HEK293 (cell line): Measurements from ENCODE around the gene KDM4B.

Experiments used
- CTCF ChIA-PET: fragments of 350-600 bp; formaldehyde crosslinking; extraction: SDS; loops from one replicate; lab custom pipeline; 2021; ENCODE audit warnings: antibody characterized with exemption; lab: Yijun Ruan, JAX
- POLR2A ChIA-PET: fragments of 300-600 bp; formaldehyde crosslinking; extraction: SDS; loops from one replicate; lab custom pipeline; 2020; ENCODE audit warnings: antibody characterized with exemption, inconsistent platforms; lab: Yijun Ruan, JAX
- H3K27ac ChIP-seq: fragments of 200-500 bp; sonication (Bioruptor generic); 2 replicates; pipeline ENCODE4 v1.5.1; 2014; ENCODE audit warnings: low read depth, low read length, control low read depth, inconsistent platforms; ENCODE audit errors: extremely low read depth
- H3K36me3 ChIP-seq, 2 experiments: fragments of 200-500 bp in 1 of 2; sonication (Bioruptor generic) in 1 of 2; 1 replicate in 1 of 2; 2 replicates in 1 of 2; pipeline ENCODE4 v1.5.1; 2014 to 2017; ENCODE audit warnings: inconsistent platforms in 2 of 2, low read length in 2 of 2; ENCODE audit not compliant: control insufficient read depth in 2 of 2, insufficient read depth in 1 of 2
- H3K4me1 ChIP-seq: fragments of 200-500 bp; sonication (Bioruptor generic); 2 replicates; pipeline ENCODE4 v1.5.1; 2014; ENCODE audit warnings: mild to moderate bottlenecking, low read length, inconsistent platforms; ENCODE audit not compliant: control insufficient read depth, insufficient read depth
- H3K4me3 ChIP-seq: 2 replicates; pipeline ENCODE4 v1.5.1; 2011; ENCODE audit warnings: low read depth, mild to moderate bottlenecking, control low read depth, low read length, moderate library complexity
- H3K9me3 ChIP-seq: fragments of 200-500 bp; sonication (Bioruptor generic); 2 replicates; pipeline ENCODE4 v1.5.1; 2014; ENCODE audit warnings: low read depth, low read length, inconsistent platforms; ENCODE audit not compliant: control insufficient read depth, insufficient read depth
- IKZF3 ChIP-seq: fragments of 450-650 bp; IDR thresholded peaks from 2 replicates; pipeline ENCODE4 v1.5.0; 2018; ENCODE audit warnings: missing biosample characterization, mild to moderate bottlenecking, missing genetic modification characterization, moderate library complexity
- INSM2 ChIP-seq: fragments of 450-650 bp; formaldehyde crosslinking; IDR thresholded peaks from 2 replicates; pipeline ENCODE4 v1.5.1; 2016; ENCODE audit warnings: missing biosample characterization, missing genetic modification characterization
- MEIS1 ChIP-seq: sonication (generic); formaldehyde crosslinking; IDR thresholded peaks from 2 replicates; pipeline ENCODE4 v1.8.1; 2022; ENCODE audit warnings: missing genetic modification reagents, mild to moderate bottlenecking, borderline replicate concordance
- SCRT1 ChIP-seq: fragments of 450-650 bp; formaldehyde crosslinking; IDR thresholded peaks from 2 replicates; pipeline ENCODE4 v1.5.1; 2016; ENCODE audit warnings: missing biosample characterization, missing genetic modification characterization, borderline replicate concordance
- ZBTB20 ChIP-seq: fragments of 450-650 bp; formaldehyde crosslinking; IDR thresholded peaks from 2 replicates; pipeline ENCODE4 v1.5.1; 2016; ENCODE audit warnings: missing biosample characterization, missing genetic modification characterization
- ZBTB49 ChIP-seq: fragments of 450-650 bp; formaldehyde crosslinking; IDR thresholded peaks from 2 replicates; pipeline ENCODE4 v1.5.1; 2016; ENCODE audit warnings: missing biosample characterization, missing genetic modification characterization, low read depth
- ZBTB6 ChIP-seq: fragments of 450-650 bp; formaldehyde crosslinking; IDR thresholded peaks from 2 replicates; pipeline ENCODE4 v1.5.1; 2017; ENCODE audit warnings: missing biosample characterization, missing genetic modification characterization
- ZEB2 ChIP-seq: fragments of 450-650 bp; formaldehyde crosslinking; IDR thresholded peaks from 2 replicates; pipeline ENCODE4 v1.5.1; 2016; ENCODE audit warnings: missing biosample characterization, missing genetic modification characterization
- ZFP69B ChIP-seq: fragments of 450-650 bp; formaldehyde crosslinking; IDR thresholded peaks from 2 replicates; pipeline ENCODE4 v1.5.1; 2016; ENCODE audit warnings: missing biosample characterization, missing genetic modification characterization
- ZNF10 ChIP-seq: fragments of 450-650 bp; formaldehyde crosslinking; IDR thresholded peaks from 2 replicates; pipeline ENCODE4 v1.5.1; 2017; ENCODE audit warnings: missing biosample characterization, missing genetic modification characterization
- ZNF114 ChIP-seq: fragments of 450-650 bp; formaldehyde crosslinking; IDR thresholded peaks from 2 replicates; pipeline ENCODE4 v1.5.0; 2017; ENCODE audit warnings: missing biosample characterization, missing genetic modification characterization
- ZNF19 ChIP-seq: fragments of 450-650 bp; formaldehyde crosslinking; IDR thresholded peaks from 2 replicates; pipeline ENCODE4; 2016; ENCODE audit warnings: missing biosample characterization, missing genetic modification characterization, low read depth
- ZNF2 ChIP-seq: fragments of 450-650 bp; formaldehyde crosslinking; IDR thresholded peaks from 2 replicates; pipeline ENCODE4 v1.5.1; 2016; ENCODE audit warnings: missing biosample characterization, missing genetic modification characterization
- ZNF266 ChIP-seq: fragments of 450-650 bp; formaldehyde crosslinking; IDR thresholded peaks from 2 replicates; pipeline ENCODE4 v1.5.1; 2016; ENCODE audit warnings: missing biosample characterization, missing genetic modification characterization, low read depth
- ZNF335 ChIP-seq: fragments of 450-650 bp; formaldehyde crosslinking; conservative IDR thresholded peaks from 2 replicates; pipeline ENCODE4 v1.5.1; 2016; ENCODE audit warnings: missing biosample characterization, missing genetic modification characterization
- ZNF510 ChIP-seq: fragments of 450-650 bp; formaldehyde crosslinking; IDR thresholded peaks from 2 replicates; pipeline ENCODE4 v1.5.1; 2018; ENCODE audit warnings: mild to moderate bottlenecking, missing genetic modification characterization, missing biosample characterization; ENCODE audit not compliant: insufficient replicate concordance
- ZNF555 ChIP-seq: fragments of 450-650 bp; formaldehyde crosslinking; conservative IDR thresholded peaks from 2 replicates; pipeline ENCODE4 v1.5.1; 2017; ENCODE audit warnings: missing biosample characterization, mild to moderate bottlenecking, missing genetic modification characterization, inconsistent platforms
- ZNF558 ChIP-seq: fragments of 450-650 bp; formaldehyde crosslinking; IDR thresholded peaks from 2 replicates; pipeline ENCODE4 v1.5.1; 2016; ENCODE audit warnings: missing biosample characterization, missing genetic modification characterization
- ZNF629 ChIP-seq: fragments of 450-650 bp; formaldehyde crosslinking; IDR thresholded peaks from 2 replicates; pipeline ENCODE4 v1.5.1; 2017; ENCODE audit warnings: missing biosample characterization, missing genetic modification characterization
- ZNF639 ChIP-seq: fragments of 450-650 bp; formaldehyde crosslinking; IDR thresholded peaks from 2 replicates; pipeline ENCODE4 v1.5.1; 2016; ENCODE audit warnings: missing biosample characterization, missing genetic modification characterization
- ZNF658 ChIP-seq: fragments of 450-650 bp; formaldehyde crosslinking; IDR thresholded peaks from 2 replicates; pipeline ENCODE4; 2016; ENCODE audit warnings: missing biosample characterization, missing genetic modification characterization
- ZNF701 ChIP-seq: fragments of 450-650 bp; formaldehyde crosslinking; IDR thresholded peaks from 2 replicates; pipeline ENCODE4 v1.5.1; 2016; ENCODE audit warnings: missing biosample characterization, missing genetic modification characterization
- ZNF707 ChIP-seq: fragments of 450-650 bp; formaldehyde crosslinking; IDR thresholded peaks from 2 replicates; pipeline ENCODE4 v1.5.1; 2016; ENCODE audit warnings: missing biosample characterization, missing genetic modification characterization
- ZSCAN5A ChIP-seq: fragments of 450-650 bp; formaldehyde crosslinking; IDR thresholded peaks from 2 replicates; pipeline ENCODE4 v1.5.1; 2016; ENCODE audit warnings: missing biosample characterization, missing genetic modification characterization
- TF ChIP-seq, protein P1 (sequence below): fragments of 450-650 bp; IDR thresholded peaks from 2 replicates; pipeline ENCODE4 v1.5.1; 2018; ENCODE audit warnings: missing biosample characterization, missing genetic modification characterization

KDM4B gene

DNA sequence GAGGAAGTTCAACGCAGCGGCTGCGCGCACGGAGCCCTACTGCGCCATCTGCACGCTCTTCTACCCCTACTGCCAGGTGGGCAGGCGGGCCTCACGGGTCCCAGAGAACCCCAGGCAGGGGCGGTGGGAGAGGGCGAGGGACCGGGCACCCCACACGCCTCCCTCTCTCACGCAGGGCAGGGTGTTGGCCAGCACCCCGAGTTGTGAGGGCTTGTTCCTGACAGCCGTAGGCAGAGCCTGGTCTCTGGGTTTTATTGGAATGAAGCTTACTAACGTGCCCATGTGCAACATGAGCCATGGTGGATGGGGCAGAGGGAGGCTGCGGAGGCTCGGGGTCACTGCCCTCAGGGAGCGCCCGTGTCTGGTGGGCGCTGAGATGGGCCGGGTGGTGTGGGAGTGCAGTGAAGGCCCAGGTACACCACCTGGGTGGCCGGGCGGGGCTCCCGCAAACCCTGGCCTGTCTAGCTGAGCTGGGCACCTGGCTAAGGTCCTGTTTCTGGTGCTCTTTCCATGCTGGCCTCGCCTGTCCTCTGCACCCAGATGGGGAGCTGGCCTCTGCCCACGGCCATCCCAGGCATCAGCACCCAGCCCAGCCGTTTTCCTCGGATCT lies 165.2 kb downstream of the KDM4B start (continued):
- TF ChIP-seq, protein P1, sequence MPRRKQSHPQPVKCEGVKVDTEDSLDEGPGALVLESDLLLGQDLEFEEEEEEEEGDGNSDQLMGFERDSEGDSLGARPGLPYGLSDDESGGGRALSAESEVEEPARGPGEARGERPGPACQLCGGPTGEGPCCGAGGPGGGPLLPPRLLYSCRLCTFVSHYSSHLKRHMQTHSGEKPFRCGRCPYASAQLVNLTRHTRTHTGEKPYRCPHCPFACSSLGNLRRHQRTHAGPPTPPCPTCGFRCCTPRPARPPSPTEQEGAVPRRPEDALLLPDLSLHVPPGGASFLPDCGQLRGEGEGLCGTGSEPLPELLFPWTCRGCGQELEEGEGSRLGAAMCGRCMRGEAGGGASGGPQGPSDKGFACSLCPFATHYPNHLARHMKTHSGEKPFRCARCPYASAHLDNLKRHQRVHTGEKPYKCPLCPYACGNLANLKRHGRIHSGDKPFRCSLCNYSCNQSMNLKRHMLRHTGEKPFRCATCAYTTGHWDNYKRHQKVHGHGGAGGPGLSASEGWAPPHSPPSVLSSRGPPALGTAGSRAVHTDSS (tag by site-specific recombination) = no peak
- no peak for TF ChIP-seq ZNF19
- no peak for TF ChIP-seq ZNF658 (tag by site-specific recombination)
- no peak for TF ChIP-seq ZNF707 (tag by site-specific recombination)
- no peak for TF ChIP-seq ZEB2 (tag by site-specific recombination)
- TF ChIP-seq ZFP69B (tag by site-specific recombination) = no peak
- no peak for TF ChIP-seq ZNF555 (tag by site-specific recombination)
- no peak for TF ChIP-seq ZNF335 (tag by site-specific recombination)
- TF ChIP-seq ZBTB49 (tag by site-specific recombination) = no peak
- TF ChIP-seq INSM2 (tag by site-specific recombination) = no peak
- no peak for TF ChIP-seq ZNF114 (tag by site-specific recombination)

DNA sequence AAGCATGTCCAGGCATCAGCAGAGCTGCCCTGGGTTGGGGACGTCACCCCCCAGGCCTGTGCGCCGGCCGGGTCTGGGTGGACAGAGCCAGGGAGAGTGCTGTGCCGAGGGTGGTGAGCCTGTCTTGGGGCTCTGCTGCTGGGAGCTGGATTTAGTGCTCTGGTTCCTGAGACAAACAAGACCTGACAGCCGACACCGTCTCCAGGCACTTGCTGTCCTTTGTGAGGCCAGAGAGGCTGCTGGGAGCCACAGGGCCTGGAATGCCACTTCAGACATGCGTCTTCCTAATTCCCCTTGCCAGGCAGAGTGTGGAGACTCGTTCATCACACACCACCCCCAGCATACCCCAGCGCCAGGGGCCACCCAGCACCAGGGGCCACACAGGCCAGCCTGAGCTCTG lies 165.8 kb downstream of the KDM4B start:
- Histone ChIP-seq H3K36me3 (peaks cover 8 to 62% of the 10 kb centered on the region in 2 experiments; a peak in 2 of 3 replicates), H3K9me3 (no peaks in the 10 kb centered on the region), H3K27ac (no peak overlapping the region), H3K4me3 (no peak overlapping the region), H3K4me1 (no peaks in the 10 kb centered on the region)
- CTCF ChIA-PET = no interaction called here
- POLR2A ChIA-PET = no interaction called here
- TF ChIP-seq ZBTB20 (tag by site-specific recombination) (no peak), ZSCAN5A (tag by site-specific recombination) (no peak), ZNF510 (tag by site-specific recombination) (no peak), ZNF558 (tag by site-specific recombination) (no peak), IKZF3 (tag by site-specific recombination) (no peak), ZNF10 (tag by site-specific recombination) (no peak), MEIS1 (no peak), ZNF2 (tag by site-specific recombination) (no peak), INSM2 (tag by site-specific recombination) (no peak), ZNF266 (no peak), ZNF629 (tag by site-specific recombination) (no peak), ZBTB6 (no peak), SCRT1 (tag by site-specific recombination) (no peak), ZNF639 (tag by site-specific recombination) (no peak), ZNF701 (no peak)
